COLO829 (cell line): ENCODE results near the gene LONRF2.

Experiments
- DNase-seq: peaks from one replicate; pipeline ENCODE4 v3.0.0; 2012; ENCODE audit warnings: low spot score

LONRF2 gene

GRCh38 chr2:100235581-100235980 lies 86.7 kb downstream of the LONRF2 start:
- no peak for DNase-seq

DNA sequence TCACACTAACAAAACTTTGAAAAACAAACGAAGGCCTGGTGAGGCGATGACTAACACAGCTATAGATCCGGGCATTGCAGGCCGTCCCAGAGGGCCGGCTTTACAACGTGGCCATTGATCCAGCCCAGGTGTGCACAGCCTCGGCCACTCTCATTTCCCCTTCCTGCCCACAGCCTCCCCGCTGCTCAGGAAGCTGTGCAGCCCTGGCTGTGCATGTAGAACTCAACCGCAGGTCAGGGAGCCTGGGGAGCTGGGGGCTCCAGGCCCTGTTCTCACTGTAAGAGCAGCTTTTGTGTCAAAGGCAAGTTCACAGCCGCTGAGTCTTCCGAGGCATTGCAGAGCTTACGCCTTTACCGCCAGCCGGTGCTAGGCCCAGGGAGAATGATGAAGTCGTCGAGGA lies 87.2 kb downstream of the LONRF2 start:
- DNase-seq, result no peak

DNA sequence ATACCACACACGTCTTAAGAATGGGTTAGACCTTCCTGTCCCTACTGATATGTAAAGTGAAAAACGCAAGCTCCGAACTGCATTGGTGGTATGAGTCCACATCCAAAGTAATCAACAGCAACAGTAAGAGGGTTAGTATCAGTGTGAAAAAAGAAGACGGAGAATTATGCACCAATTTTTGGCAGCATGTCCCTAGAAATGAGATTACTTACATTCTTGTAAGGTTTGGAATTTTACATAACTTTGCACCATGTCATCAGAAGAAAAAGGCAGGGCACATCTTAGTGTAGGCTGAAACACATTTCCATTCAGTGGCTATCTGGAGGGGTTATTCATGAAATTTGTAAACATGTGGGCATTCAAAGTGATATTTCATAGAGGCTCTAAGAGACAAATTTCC lies 88.2 kb downstream of the LONRF2 start:
- DNase-seq, result no peak

GRCh38 chr2:100233061-100233460 lies 89.2 kb downstream of the LONRF2 start:
- no peak for DNase-seq

- no peak for DNase-seq
Measured at GRCh38 chr2:100230754-100231153, 91.5 kb downstream of the LONRF2 start.

- DNase-seq, result no peak
Measured at GRCh38 chr2:100228967-100229366, 93.3 kb downstream of the LONRF2 start.

- DNase-seq, result no peak
Measured at GRCh38 chr2:100228415-100228814, 93.9 kb downstream of the LONRF2 start.

DNA sequence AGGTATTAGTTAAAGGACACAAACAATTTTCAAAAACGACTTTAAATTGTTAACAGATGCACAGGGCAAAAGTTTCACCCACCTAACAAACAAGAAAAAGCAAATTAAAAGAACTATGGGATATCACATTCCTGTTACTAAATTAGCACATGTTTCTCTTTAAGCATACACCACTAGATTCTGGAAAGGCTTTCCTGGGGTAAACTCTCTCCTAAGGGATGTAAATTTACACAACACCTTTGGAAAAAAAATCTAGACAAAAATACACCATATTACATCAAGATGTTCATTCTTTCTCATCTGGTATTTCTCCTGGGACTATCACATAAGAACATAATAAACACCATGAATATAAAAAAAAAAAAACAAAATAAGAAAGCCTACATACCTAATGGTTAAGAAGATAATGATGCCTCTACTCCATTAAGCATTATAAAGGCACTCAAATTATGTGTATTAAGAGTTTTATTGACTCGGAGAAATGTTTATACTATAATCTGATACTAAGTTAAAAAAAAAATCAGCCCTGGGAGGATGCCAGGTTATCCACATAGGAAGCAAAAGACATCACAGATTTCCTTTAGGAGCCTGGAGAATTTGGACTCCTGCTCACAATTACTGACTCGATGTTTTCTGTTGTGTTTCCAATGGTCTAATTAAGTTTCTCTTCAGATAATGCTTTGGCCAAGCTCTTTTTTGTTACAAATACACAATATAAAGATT lies 97.2 kb downstream of the LONRF2 start:
- DNase-seq, result no peak

- DNase-seq, result no peak
Measured at GRCh38 chr2:100223502-100223901, 98.8 kb downstream of the LONRF2 start.
